GM18861 (cell line): ENCODE measurements around the gene ROBO1.
A peak's percentile ranks its signal among the peaks of the same experiment; 100 is the strongest.

ENCODE experiments used
- ATAC-seq: cut with Tn5 transposase; IDR thresholded peaks from one replicate; pipeline ENCODE4 v1.9.1; 2021; ENCODE audit not compliant: unreplicated experiment

Gene ROBO1

DNA sequence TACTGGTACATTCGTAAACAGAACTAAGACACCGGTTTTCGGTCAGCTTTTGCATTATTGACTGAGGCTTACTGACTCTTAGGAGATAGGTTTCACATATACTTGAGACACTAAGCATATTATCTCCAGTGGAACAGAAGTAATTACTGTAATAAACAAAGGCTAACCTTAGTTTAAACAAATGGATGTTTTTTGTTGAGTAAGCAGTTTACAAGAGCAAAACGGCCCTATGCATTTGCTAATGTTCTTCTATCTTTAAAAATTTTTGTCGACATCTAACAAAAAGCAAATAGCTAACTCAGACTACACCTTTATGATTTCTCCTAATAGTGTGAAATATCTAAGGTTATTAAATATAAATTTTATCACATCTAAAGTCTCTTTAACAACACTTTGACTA, 664.5 kb downstream of the ROBO1 start:
- no peak for ATAC-seq

DNA sequence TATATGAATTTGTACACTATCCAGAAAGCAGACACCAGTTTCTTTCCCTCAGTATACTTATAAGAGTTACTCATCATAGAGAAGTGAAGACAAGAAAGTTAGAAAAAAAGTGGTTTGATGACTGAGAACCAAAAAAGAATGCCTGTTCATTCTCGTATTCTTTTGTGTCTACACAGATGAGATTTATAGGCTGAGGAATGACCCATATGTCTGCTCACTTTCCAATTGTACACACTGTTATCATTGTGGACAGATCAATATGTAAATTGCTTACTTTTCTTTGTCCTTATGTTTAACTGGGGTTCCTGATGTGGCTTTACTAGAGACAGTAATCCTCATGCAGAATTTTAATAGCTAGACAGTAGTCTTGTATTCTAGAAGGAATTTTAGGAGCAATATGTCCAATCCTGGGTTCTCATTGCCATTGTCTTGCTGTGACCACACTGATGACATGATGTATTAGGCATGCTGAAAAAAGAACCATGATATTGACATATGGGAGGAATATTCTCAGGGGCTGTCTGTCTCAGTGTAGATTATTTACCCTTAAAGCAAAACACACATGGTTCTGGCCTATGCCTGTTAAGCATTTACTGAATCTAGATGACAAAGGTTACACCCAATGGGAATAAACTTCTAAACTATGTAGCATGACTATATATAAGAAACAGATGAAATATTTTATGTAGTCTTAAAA, 669.7 kb downstream of the ROBO1 start:
- ATAC-seq = no peak

GRCh38 chr3:79094654-79095053, 673.1 kb downstream of the ROBO1 start:
- no peak for ATAC-seq

DNA sequence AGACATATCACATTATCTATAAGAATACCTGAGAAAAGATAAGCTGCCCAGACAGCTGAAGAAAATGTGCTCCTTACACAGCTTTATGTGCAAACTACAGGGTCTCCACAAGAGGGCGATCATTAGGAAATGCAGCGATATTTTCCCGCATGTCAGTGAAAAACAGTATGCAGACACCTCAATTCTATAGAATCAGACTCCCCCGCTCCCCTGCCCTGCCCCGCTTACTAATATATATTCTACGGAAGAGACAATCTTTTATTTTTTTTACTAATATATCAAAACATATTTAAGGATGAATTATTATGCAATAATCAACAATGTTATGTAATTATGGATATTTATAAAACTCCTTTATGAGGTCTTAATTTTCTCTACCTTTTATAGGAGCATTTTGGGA, 681.3 kb downstream of the ROBO1 start:
- ATAC-seq = peak; percentile 90

GRCh38 chr3:79085171-79085570, 682.6 kb downstream of the ROBO1 start:
- no peak for ATAC-seq

DNA sequence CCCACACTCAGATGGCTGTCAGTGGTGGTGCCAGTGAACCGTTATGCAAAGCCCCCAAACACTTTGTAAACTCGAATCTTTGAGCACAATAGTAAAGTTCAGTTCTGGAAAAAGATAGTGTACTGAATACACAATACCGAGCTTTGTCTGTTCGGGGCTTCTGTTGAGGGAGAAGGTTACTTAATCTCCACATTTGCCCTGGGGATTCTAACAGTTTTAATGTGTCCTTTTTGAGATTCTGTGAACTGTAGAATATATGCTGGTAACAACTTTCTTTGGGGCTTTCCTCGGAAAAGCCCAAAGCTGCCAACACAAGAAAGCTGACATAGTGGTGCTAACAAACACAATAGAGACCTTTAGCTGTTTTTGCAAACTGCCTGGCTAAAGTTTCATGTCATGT, 686.5 kb downstream of the ROBO1 start:
- ATAC-seq = no peak

DNA sequence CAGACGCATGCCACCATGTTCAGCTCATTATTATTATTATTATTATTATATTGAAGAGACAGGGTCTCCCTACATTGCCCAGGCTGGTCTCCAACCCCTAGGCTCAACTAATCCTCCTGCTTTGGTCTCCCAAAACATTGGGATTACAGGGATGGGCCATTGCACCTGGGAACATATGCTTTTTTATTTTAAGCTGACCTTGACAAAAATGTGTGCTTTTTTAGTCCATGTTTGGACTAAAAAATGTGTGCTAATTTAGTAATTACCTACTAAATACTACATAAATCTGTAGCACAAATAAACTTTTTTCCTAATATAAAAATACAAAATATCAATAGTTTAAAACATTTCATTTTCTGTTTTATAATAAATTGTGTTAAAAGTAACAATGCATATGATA, 693.2 kb downstream of the ROBO1 start:
- ATAC-seq = no peak

DNA sequence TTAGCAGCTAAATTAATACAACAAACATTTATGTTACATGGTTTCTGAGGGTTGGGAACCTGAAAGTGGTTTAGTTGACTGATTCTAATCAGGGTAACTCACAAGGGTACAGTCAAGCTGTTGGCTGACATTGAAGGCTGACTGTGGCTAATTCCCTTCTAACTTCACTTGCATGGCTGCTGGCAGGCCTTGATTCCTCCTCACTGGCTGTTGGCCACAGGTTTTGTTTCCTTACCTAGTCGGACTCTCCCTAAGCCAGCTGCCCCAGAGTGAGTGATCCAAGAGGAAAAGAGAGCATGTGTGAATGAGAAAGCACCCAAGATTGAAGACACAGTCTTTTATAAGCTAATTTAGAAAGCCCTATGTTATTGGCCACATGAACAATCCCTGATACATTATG, 700.1 kb downstream of the ROBO1 start:
- ATAC-seq = no peak

DNA sequence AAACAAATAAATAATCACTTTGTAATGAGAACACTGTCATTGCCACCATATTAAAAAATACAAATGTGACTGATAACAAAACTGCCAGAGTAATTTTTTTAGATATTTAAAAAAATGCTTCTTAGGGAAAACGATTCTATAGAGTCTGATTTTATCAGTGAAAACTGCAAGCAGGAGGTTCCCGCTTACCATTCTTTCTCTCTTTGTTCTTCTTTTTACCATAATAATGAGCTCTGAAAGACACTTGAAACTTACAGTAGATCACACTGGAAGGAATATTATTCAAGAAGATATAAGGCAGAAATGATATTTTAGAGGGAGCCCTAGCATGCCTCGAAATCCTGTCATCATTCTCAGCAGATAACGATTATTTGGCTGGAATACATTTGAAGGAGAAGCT, 701.3 kb downstream of the ROBO1 start:
- no peak for ATAC-seq

DNA sequence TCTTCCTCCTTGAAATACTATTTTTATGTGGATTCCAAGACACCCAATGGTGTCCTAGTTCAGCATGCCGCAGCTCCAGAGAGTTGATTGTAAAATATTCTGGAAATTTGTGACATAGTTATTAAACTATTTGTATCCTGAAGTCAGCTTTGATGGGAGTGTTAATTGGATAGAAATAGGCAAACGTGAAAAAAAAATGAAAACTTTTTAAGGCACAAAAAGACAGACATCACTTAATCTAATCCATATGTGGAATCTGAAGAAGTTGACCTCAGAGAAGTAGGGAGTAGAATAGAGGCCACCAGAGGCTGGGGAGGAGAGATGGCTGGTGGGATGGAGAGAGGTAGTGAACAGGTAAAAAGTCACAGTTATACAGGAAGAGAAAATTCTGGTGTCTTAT, 704.2 kb downstream of the ROBO1 start:
- no peak for ATAC-seq

DNA sequence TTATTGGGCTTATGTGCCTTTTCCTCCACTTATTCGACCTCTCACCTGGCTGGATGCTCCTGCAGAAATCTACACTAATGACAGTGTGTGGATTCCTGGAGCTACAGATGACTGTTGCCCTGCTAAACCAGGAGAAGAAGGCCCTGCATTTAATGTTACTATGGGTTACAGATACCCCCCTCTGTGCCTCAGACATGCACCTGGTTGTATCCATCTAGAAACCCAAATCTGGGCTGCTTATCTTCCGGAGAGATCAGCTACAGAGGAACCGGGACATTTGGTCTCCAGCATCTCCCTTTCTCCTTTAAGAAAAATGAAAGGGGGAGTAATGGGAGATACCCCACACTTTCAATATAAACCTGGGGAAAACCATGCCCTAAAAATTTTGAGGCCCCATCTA, 710.0 kb downstream of the ROBO1 start:
- ATAC-seq = no peak

GRCh38 chr3:79056498-79056897, 711.3 kb downstream of the ROBO1 start:
- no peak for ATAC-seq

GRCh38 chr3:79052054-79052681, 715.6 kb downstream of the ROBO1 start:
- ATAC-seq = no peak

DNA sequence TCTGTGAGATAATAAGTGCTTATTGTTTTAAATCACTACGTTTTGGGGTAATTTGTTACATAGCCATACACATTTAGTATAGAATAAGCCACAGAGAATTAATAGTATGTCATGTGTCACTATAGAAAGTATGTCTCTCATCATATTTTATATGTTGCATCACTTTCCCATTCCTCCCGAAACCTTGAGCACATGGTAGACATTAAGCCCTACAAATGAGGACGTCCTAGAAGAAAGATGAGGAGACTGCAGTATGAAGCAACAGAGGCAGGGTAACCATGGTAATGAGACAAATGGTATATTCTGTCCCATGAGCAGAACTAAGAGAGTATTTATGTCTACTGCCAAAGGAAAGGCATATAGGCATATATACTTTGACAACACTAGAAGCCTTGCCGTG, 720.2 kb downstream of the ROBO1 start:
- ATAC-seq = no peak

GRCh38 chr3:79041621-79042020, 726.2 kb downstream of the ROBO1 start:
- ATAC-seq = no peak

DNA sequence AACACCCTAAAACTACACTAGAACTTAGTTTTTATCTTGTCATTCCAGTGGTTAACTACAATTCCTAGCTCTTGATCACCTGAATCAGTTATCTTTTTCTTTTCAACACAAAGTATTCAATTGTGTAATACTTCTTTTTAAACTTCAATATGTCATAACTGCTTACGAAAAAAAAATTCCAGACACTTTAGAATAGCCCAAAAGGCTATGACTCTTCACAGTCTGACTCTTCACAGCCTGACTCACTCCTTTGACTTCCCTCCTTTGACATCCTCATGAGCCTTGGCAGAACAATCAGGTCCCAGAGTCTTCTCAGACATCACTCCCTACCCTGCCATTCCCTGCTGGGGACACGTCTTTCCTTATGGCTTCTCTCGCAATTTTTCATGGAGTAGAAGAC, 727.1 kb downstream of the ROBO1 start:
- ATAC-seq = no peak

DNA sequence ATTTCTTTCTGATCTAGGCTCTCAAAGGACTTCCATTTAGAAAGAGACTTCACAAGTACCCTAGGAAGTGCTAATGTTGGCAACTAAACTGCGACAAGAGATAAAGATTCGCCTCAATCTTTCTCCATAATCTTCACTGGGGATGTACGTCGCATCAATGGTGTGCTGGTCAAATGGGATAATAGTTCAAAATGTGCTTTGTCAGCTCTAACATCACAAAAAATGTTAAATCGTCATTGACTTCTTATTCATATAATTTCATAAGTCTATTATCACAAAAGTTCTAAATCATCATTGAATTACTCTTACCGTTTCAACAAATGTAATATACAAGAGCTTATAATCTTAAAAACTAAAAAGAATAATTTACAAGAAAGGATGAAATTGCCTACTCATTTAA, 727.7 kb downstream of the ROBO1 start:
- no peak for ATAC-seq

GRCh38 chr3:79039192-79039591, 728.6 kb downstream of the ROBO1 start:
- no peak for ATAC-seq

DNA sequence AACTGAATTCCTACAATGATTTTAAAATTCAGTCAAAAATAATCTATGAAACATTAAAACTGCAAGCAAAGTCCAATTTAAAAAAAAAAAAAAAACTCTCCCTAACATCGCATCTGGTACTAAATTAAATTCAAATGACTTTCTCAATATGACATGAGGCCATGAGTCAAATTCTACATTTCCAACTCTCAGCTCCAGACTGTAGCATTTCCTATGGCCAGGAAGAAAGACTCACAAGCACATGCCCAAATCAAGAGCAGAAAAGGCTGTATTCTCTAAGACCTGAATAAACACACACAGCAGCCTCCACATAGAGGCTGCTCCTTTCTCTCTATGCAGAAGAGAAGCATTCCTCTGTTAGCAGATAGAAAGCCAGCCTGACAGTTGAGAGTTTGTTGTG, 729.2 kb downstream of the ROBO1 start:
- no peak for ATAC-seq

DNA sequence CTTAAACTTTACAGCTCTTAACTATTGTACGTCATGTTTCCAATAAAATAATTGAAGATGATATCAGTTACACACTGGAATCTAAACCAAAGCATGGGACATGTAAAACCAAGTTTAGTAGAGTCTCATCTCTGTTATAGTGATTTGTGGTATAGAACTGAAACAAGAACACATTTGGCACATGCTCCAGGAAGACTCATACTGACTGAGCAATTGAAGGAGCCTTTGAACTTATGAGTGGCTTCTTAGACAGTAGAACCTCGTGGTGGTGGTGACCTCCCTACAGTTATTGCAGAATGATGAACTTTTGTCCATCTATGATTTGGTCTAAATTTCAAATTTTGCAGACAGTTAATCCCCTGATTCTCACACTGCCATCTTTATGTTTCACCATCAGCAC, 729.7 kb downstream of the ROBO1 start:
- ATAC-seq = no peak

DNA sequence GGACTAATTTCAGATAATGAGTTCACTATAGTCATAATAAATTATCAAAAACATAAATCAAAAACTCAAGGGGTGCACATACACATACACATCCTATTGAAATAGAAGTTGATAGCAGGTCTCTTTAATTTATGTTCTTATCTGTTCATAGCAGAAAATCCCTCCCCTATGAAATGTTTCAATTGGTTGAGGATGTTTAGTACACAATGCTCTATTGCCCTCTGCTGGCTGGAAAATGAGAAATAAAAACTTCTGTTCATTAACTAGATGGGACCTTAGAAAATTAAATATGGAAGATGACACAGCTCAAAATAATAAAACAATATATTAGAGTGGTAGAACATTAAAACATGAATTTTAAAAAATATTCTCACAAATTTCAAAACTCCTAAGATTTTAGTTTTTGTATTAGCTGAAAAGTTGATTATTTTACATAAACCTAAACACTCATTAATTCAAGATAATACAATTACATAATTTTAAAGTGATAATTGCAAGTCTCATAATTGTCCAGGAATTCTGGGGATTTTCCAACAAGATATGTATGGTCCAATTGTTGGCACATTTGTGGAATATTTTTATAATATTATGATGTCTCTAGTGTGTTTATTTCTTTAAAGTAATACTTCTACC, 735.0 kb downstream of the ROBO1 start:
- ATAC-seq = peak; percentile 75

- ATAC-seq = no peak
These were observed 737.6 kb downstream of the ROBO1 start for GRCh38 chr3:79030157-79030556.

DNA sequence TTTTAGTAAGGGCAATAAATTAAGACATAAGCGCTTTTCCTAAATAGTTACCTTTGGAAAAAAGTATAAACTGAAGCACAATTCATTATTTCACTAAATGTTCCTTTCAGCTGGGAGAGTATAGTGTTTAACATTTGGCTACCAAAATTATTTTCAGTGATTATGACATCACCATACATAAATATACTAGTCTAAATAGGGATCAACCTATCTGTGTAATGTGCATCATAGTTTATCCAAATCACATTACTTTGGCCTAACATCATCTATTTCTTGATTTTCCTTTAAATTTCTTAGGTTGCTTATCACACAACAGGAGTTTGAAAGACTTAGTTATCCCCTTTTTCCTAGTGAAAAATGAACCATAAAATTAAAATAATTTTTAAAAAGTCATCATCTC, 738.9 kb downstream of the ROBO1 start:
- no peak for ATAC-seq
